Upper lobe of left lung (tissue), 4 donors: ENCODE measurements around the gene TMEM37.

Experiments used
- EP300 ChIP-seq, 4 donors: sonication (generic); formaldehyde crosslinking; IDR thresholded peaks; one replicate each; pipeline ENCODE4 v1.5.1; 2017; ENCODE audit warnings: antibody characterized with exemption in 4 of 4, control low read depth in 2 of 4
- POLR2A ChIP-seq, 4 donors: fragments of 450-650 bp; IDR thresholded peaks; one replicate each; pipeline ENCODE4 v1.5.1; 2016 to 2017; ENCODE audit warnings: antibody characterized with exemption in 4 of 4, mild to moderate bottlenecking in 2 of 4
- POLR2AphosphoS5 ChIP-seq, 2 donors: sonication (generic); formaldehyde crosslinking; IDR thresholded peaks; one replicate each; pipeline ENCODE4 v1.5.1; 2017; ENCODE audit warnings: antibody characterized with exemption in 2 of 2
- TF ChIP-seq, protein P1 (sequence below), 6 experiments: fragments of 450-650 bp in 4 of 6; fragments of 200-600 bp in 2 of 6; sonication (generic) in 2 of 6; IDR thresholded peaks; one replicate each; pipeline ENCODE4 v1.5.1; 2016 to 2019; ENCODE audit warnings: antibody characterized with exemption in 6 of 6

DNA sequence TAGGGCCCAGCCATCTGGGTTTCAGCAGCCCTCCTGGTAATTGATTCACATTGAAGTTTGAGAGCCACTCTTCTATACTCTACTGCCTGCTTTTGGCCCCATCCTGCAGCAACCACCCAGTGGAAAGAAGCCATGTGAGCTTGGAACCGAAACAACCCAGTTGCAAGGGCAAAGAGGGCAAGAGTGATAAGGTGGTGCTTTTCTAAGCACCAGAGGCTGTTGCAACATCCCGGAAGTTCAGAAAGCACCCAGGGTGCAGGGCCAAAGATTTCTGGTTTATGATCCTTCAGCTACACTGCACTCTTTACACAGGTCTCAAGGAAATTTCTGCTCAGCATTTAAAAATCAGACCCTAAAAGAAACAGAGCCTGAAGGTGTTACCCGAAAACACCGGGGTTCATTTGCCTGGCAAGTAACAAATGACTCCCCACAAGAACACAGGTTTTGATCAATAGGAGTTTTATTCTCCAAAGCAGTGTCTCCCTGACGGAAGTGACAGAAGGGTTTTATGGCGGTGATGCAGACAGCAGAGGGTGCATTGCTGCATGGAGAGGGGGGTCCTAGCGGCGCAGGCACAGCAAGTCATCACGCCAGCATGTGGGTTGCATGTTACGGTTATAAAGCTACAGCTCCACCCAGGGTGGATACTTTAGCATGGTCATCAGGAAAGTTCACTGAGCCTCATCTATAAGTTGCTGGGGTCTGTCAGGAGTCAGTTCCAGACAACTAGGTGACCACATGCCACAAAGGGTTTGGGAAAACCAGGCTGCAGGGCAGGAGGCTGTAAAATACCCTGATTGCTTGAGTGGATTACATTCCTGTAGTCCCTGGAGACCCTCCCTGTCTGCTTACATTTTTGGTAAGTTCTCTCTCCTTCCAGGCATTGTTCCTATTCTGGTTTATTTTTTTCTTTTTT is 28.8 kb upstream of the TMEM37 start:
- TF ChIP-seq, protein P1, sequence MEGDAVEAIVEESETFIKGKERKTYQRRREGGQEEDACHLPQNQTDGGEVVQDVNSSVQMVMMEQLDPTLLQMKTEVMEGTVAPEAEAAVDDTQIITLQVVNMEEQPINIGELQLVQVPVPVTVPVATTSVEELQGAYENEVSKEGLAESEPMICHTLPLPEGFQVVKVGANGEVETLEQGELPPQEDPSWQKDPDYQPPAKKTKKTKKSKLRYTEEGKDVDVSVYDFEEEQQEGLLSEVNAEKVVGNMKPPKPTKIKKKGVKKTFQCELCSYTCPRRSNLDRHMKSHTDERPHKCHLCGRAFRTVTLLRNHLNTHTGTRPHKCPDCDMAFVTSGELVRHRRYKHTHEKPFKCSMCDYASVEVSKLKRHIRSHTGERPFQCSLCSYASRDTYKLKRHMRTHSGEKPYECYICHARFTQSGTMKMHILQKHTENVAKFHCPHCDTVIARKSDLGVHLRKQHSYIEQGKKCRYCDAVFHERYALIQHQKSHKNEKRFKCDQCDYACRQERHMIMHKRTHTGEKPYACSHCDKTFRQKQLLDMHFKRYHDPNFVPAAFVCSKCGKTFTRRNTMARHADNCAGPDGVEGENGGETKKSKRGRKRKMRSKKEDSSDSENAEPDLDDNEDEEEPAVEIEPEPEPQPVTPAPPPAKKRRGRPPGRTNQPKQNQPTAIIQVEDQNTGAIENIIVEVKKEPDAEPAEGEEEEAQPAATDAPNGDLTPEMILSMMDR (IDR thresholded peaks at IDR 0.05) = no peak
- TF ChIP-seq POLR2AphosphoS5 (IDR thresholded peaks at IDR 0.05) (no peak), POLR2A (IDR thresholded peaks at IDR 0.05) (no peak), EP300 (IDR thresholded peaks at IDR 0.05) (peak in 1 of 4 donors; percentile 41)
